GM12878 (cell line): Measurements from ENCODE around the gene SIGLECL1. TPM values are rescaled to one million over a fixed set of nuclear protein-coding genes. Genes with fewer than 3 reads are reported as not detected.

Experiments
- ATAC-seq: fragments of 200-7000 bp; cut with Tn5 transposase; 3 replicates; pipeline ENCODE4 v1.9.1; 2020; ENCODE audit warnings: mild to moderate bottlenecking, moderate library complexity
- BruUV-seq: library from RNA; stranded (reverse); fragments of 400-500 nt; replicated peaks from 2 replicates; lab custom pipeline; 2021; lab: Mats Ljungman, UMichigan
- CTCF ChIA-PET: fragments of 300-600 bp; sonication (Branson Sonifier 250); formaldehyde crosslinking; extraction: SDS; loops from one replicate; lab custom pipeline; 2021; ENCODE audit warnings: inconsistent platforms; lab: Yijun Ruan, JAX
- POLR2A ChIA-PET: fragments of 350-600 bp; formaldehyde crosslinking; extraction: SDS; loops from one replicate; lab custom pipeline; 2021; ENCODE audit warnings: inconsistent platforms; lab: Charles Lee
- RAD21 ChIA-PET: fragments of 300-600 bp; sonication (Branson Sonifier 250); formaldehyde crosslinking; loops from one replicate; lab custom pipeline; 2023; ENCODE audit warnings: antibody characterized with exemption; ENCODE audit not compliant: unreplicated experiment; lab: Charles Lee
- SMC1A ChIA-PET: fragments of 300-600 bp; sonication (Branson Sonifier 250); formaldehyde crosslinking; loops from one replicate; lab custom pipeline; 2023; ENCODE audit not compliant: unreplicated experiment, uncharacterized antibody; lab: Charles Lee
- DNase-seq: peaks from one replicate; pipeline ENCODE4 v3.0.0-alpha.2; 2011; ENCODE audit warnings: low read depth, low spot score
- FAIRE-seq: peaks from 3 replicates; lab custom pipeline; 2011; peaks lifted over from hg19 to GRCh38; lab: Jason Lieb, UNC
- H2AFZ ChIP-seq: 2 replicates; pipeline ENCODE4 v1.6.0; 2011; ENCODE audit warnings: low read depth, low read length, control low read depth; ENCODE audit not compliant: control insufficient read depth
- H3K27ac ChIP-seq: 2 replicates; pipeline ENCODE4 v1.5.1; 2011; ENCODE audit warnings: control low read depth; ENCODE audit not compliant: control insufficient read depth, insufficient read depth
- H3K27me3 ChIP-seq, 2 experiments: replicated peaks in 1 of 2; 2 replicates each; pipeline versions ENCODE4 v1.6.0 to v1.6.1; 2011; ENCODE audit warnings: low read length in 1 of 2; ENCODE audit not compliant: control insufficient read depth in 2 of 2, insufficient read depth in 2 of 2
- H3K36me3 ChIP-seq, 2 experiments: 2 replicates each; pipeline ENCODE4 v1.5.1; 2011; ENCODE audit warnings: low read length in 1 of 2; ENCODE audit not compliant: control insufficient read depth in 2 of 2, insufficient read depth in 2 of 2
- H3K4me1 ChIP-seq: 2 replicates; pipeline ENCODE4 v1.6.1; 2011; ENCODE audit warnings: mild to moderate bottlenecking, low read length, moderate library complexity, mixed read lengths; ENCODE audit not compliant: control insufficient read depth, insufficient read depth
- H3K4me2 ChIP-seq: 2 replicates; pipeline ENCODE4 v1.6.0; 2011; ENCODE audit warnings: control low read depth; ENCODE audit not compliant: control insufficient read depth, insufficient read depth
- H3K4me3 ChIP-seq: fragments of 200-600 bp; sonication (generic); 2 replicates; pipeline ENCODE4 v1.5.1; 2016
- H3K79me2 ChIP-seq: 2 replicates; pipeline ENCODE4 v1.6.0; 2011; ENCODE audit warnings: low read length; ENCODE audit not compliant: control insufficient read depth, insufficient read depth
- H3K9ac ChIP-seq: 2 replicates; pipeline ENCODE4 v1.8.0; 2011; ENCODE audit warnings: low read length, control low read depth, mixed read lengths; ENCODE audit not compliant: control insufficient read depth, insufficient read depth
- H3K9me3 ChIP-seq: replicated peaks from 3 replicates; pipeline ENCODE4 v1.5.1; 2011; ENCODE audit warnings: mild to moderate bottlenecking, low read length; ENCODE audit not compliant: control insufficient read depth, insufficient read depth
- H4K20me1 ChIP-seq: 2 replicates; pipeline ENCODE4 v1.6.0; 2011; ENCODE audit not compliant: control insufficient read depth, insufficient read depth
- CEBPB ChIP-seq, 2 experiments: fragments of 150-350 bp in 1 of 2; IDR thresholded peaks; 2 replicates each; pipeline ENCODE4 v1.6.1; 2012 to 2014; ENCODE audit warnings: low read depth in 2 of 2, low read length in 2 of 2, borderline replicate concordance in 1 of 2, inconsistent platforms in 1 of 2
- E2F8 ChIP-seq: fragments of 450-650 bp; IDR thresholded peaks from 2 replicates; pipeline ENCODE4 v1.6.1; 2018; ENCODE audit warnings: mild to moderate bottlenecking, low read depth, moderate library complexity; ENCODE audit not compliant: partially characterized antibody
- FOXK2 ChIP-seq: fragments of 450-650 bp; IDR thresholded peaks from 2 replicates; pipeline ENCODE4 v1.6.1; 2017; ENCODE audit warnings: mild to moderate bottlenecking, moderate library complexity
- RELB ChIP-seq: fragments of 450-650 bp; IDR thresholded peaks from 2 replicates; pipeline ENCODE4 v1.6.1; 2017; ENCODE audit warnings: low read depth, mild to moderate bottlenecking, moderate library complexity
- WGBS: methylation state at CpG from one replicate; pipeline ENCODE4 v1.1.6; 2016; ENCODE audit warnings: low lambda C conversion rate; ENCODE audit not compliant: insufficient replicate concordance, insufficient coverage; ENCODE audit errors: missing lambda C conversion rate; 5-methylcytosine and 5-hydroxymethylcytosine counted together
- in situ Hi-C: fragments of 300-500 bp; cut with MboI; formaldehyde crosslinking; loops from 9 replicates; pipeline ENCODE4 v1.14.3; 2018; ENCODE audit warnings: mixed read lengths
- intact Hi-C: fragments of 100-400 bp; cut with micrococcal nuclease; formaldehyde crosslinking; loops from one replicate; pipeline ENCODE4 v1.14.2; 2022; ENCODE audit not compliant: unreplicated experiment
- polyA plus RNA-seq, 11 experiments: library from polyadenylated mRNA; depleted of rRNA in 4 of 11; unstranded in 6 of 11; stranded (reverse) in 5 of 11; fragments of >200 nt; fragmentation: Nextera tagmentation in 4 of 11; fragmentation: Illumina TruSeq in 1 of 11; extraction: Ambion mirVana in 4 of 11; extraction: Trizol in 1 of 11; gene quantifications; 1 replicate in 1 of 11; 2 replicates in 10 of 11; pipeline versions ENCODE4 v1.2.1 to v1.2.3, GENCODE V29; 2011 to 2016; ENCODE audit warnings: inconsistent platforms in 2 of 11, missing spikeins in 2 of 11, low read depth in 1 of 11
- total RNA-seq, 4 experiments: library from RNA; depleted of rRNA in 3 of 4; stranded (reverse); fragments of >200 nt in 3 of 4; fragmentation: Illumina TruSeq in 1 of 4; extraction: Trizol in 1 of 4; gene quantifications; 2 replicates each; pipeline versions ENCODE4 v1.2.1 to v1.2.3, GENCODE V29; 2013 to 2021
- TF ChIP-seq, protein P1 (sequence below): IDR thresholded peaks from 2 replicates; pipeline ENCODE4 v1.6.1; 2011; ENCODE audit warnings: borderline replicate concordance, low read depth, mild to moderate bottlenecking, moderate library complexity, low read length; ENCODE audit not compliant: insufficient read depth, poor library complexity, severe bottlenecking
- TF ChIP-seq, protein P2 (sequence below): fragments of 450-650 bp; IDR thresholded peaks from 2 replicates; pipeline ENCODE4 v1.6.1; 2017; ENCODE audit warnings: borderline replicate concordance

Gene SIGLECL1
- total and polyA plus RNA-seq, 10 of the 15 experiments (the other 5 are each of a cell fraction or from before 2014, with no cell fraction given) = not detected

GRCh38 chr19:51282335-51282734 lies 31.5 kb downstream of the SIGLECL1 start:
- no peak overlapping the region for H2AFZ ChIP-seq
- no peak overlapping the region for H3K27ac ChIP-seq
- POLR2A ChIA-PET = no interaction called here
- no peak for FAIRE-seq
- DNase-seq = no peak
- intact Hi-C loops = no loop called here
- no peaks in the 10 kb centered on the region; the same call in 2 of the 3 replicates for H3K9me3 ChIP-seq
- WGBS = 14% methylated on average over 4 of the region's 4 CpGs
- H3K36me3 ChIP-seq = no peaks in the 10 kb centered on the region
- CTCF ChIA-PET = interaction anchor here (1.8 kb wide), 1 partner anchor 23 kb away, joined by 3 read pairs; no protein-coding TSS in a partner anchor
- H3K79me2 ChIP-seq = no peaks in the 10 kb centered on the region
- H3K4me1 ChIP-seq = no peaks in the 10 kb centered on the region
- no peak overlapping the region for H3K4me2 ChIP-seq
- no peaks in the 10 kb centered on the region for H4K20me1 ChIP-seq
- no peaks in the 10 kb centered on the region for H3K27me3 ChIP-seq
- RAD21 ChIA-PET = no interaction called here
- in situ Hi-C loops = no loop called here
- no peak overlapping the region for H3K9ac ChIP-seq
- BruUV-seq = no TSS peak
- no peak overlapping the region for H3K4me3 ChIP-seq
- ATAC-seq = no peak
- SMC1A ChIA-PET = no interaction called here
- TF ChIP-seq CEBPB (IDR thresholded peaks at IDR 0.05; ENCODE audit: borderline replicate concordance in 1 of 2, low read depth in 2 of 2, low read length in 2 of 2) = no peak
- TF ChIP-seq FOXK2 = no peak
- TF ChIP-seq, protein P1, sequence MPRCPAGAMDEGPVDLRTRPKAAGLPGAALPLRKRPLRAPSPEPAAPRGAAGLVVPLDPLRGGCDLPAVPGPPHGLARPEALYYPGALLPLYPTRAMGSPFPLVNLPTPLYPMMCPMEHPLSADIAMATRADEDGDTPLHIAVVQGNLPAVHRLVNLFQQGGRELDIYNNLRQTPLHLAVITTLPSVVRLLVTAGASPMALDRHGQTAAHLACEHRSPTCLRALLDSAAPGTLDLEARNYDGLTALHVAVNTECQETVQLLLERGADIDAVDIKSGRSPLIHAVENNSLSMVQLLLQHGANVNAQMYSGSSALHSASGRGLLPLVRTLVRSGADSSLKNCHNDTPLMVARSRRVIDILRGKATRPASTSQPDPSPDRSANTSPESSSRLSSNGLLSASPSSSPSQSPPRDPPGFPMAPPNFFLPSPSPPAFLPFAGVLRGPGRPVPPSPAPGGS = no peak
- TF ChIP-seq, protein P2, sequence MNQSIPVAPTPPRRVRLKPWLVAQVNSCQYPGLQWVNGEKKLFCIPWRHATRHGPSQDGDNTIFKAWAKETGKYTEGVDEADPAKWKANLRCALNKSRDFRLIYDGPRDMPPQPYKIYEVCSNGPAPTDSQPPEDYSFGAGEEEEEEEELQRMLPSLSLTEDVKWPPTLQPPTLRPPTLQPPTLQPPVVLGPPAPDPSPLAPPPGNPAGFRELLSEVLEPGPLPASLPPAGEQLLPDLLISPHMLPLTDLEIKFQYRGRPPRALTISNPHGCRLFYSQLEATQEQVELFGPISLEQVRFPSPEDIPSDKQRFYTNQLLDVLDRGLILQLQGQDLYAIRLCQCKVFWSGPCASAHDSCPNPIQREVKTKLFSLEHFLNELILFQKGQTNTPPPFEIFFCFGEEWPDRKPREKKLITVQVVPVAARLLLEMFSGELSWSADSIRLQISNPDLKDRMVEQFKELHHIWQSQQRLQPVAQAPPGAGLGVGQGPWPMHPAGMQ = no peak
- TF ChIP-seq E2F8 = no peak
- no peak for TF ChIP-seq RELB
